Tibial nerve (tissue), 4 donors: ENCODE measurements around the gene SHLD1.

ENCODE experiments used
- CTCF ChIP-seq, 5 experiments: fragments of 200-600 bp in 3 of 5; fragments of 450-650 bp in 2 of 5; sonication (generic) in 3 of 5; IDR thresholded peaks; one replicate each; pipeline ENCODE4 v1.5.1; 2016 to 2019; ENCODE audit warnings: antibody characterized with exemption in 5 of 5, mild to moderate bottlenecking in 3 of 5, moderate library complexity in 2 of 5
- EP300 ChIP-seq, 2 donors: sonication (generic); formaldehyde crosslinking; IDR thresholded peaks; one replicate each; pipeline ENCODE4 v1.6.1; 2017; ENCODE audit warnings: antibody characterized with exemption in 2 of 2, mild to moderate bottlenecking in 1 of 2
- POLR2A ChIP-seq, 2 donors: fragments of 450-650 bp; IDR thresholded peaks; one replicate each; pipeline ENCODE4 v1.6.1; 2017; ENCODE audit warnings: antibody characterized with exemption in 2 of 2, mild to moderate bottlenecking in 2 of 2, moderate library complexity in 2 of 2

DNA sequence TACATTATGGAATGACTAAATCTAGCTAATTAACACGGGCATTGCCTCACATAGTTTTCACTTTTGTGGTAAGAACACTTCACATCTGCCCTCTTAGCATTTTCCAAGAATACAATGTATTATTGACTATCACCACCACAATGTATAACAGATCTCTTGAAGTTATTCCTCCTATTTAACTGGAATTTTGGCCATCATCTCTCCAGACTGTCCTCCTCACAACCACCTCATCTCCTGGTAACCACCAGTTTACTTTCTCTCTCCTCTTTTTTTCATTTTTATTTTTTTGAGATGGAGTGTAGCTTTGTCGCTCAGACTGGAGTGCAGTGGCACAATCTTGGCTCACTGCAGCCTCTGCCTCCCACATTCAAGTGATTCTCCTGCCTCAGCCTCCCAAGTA lies 8.2 kb upstream of the SHLD1 start:
- TF ChIP-seq CTCF (IDR thresholded peaks at IDR 0.05) (no peak), EP300 (IDR thresholded peaks at IDR 0.05) (no peak), POLR2A (IDR thresholded peaks at IDR 0.05) (no peak)
